Measurements from ENCODE around the gene CCDC102B. TPM values are rescaled to one million over a fixed set of nuclear protein-coding genes. Genes with fewer than 3 reads are reported as not detected.
"Not testable (repeated sequence)": the region's sequence is repeated elsewhere in the genome, so short reads cannot be mapped to it uniquely, and the experiment has no call there.

Gene CCDC102B
- total RNA-seq, 1 experiment from 2014 or later, result 2.1 TPM

GRCh38 chr18:68865503-68865902 lies 67.6 kb downstream of the CCDC102B start:
- no peak for TF ChIP-seq CTCF (IDR thresholded peaks at IDR 0.05; ENCODE audit: unreplicated experiment)
- intact Hi-C loops (cut with micrococcal nuclease; ENCODE audit: unreplicated experiment), result no loop called here
- BruUV-seq (replicated peaks), result no TSS peak
- Mint-ChIP-seq H3K36me3 (ENCODE audit: insufficient read depth, unreplicated experiment) (no peaks in the 10 kb centered on the region), H3K4me1 (ENCODE audit: low read depth, unreplicated experiment) (no peaks in the 10 kb centered on the region), H3K4me3 (ENCODE audit: low read depth, unreplicated experiment) (no peak overlapping the region), H3K9me3 (ENCODE audit: low read depth, unreplicated experiment) (peaks cover 4% of the 10 kb centered on the region), H3K27me3 (ENCODE audit: unreplicated experiment) (no peaks in the 10 kb centered on the region), H3K27ac (ENCODE audit: unreplicated experiment) (no peak overlapping the region)
- CTCF ChIA-PET, result no interaction called here
- DNase-seq, result no peak

DNA sequence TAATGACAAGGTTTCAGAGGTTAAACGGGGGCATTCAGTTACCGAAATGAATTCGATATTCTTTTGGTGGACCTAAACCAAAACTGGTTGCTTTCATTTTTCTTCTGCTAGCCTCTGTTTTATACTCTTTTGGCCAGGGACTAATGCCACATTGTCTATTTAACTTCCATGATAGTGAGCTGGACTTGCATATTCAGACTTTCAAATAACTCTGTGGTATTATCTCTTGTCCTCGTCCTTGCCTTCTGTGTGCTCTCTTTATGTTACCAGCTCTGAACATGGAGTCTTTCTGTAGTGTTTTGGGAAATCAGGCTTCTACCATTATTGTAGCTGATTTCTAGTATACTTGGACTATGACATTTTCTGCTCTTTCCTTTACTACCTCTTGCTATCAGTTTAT lies 75.1 kb downstream of the CCDC102B start:
- H3K27me3 Mint-ChIP-seq (ENCODE audit: unreplicated experiment), result no peaks in the 10 kb centered on the region
- BruUV-seq (replicated peaks), result no TSS peak
- no peak for TF ChIP-seq CTCF (IDR thresholded peaks at IDR 0.05; ENCODE audit: unreplicated experiment)
- intact Hi-C loops (cut with micrococcal nuclease; ENCODE audit: unreplicated experiment), result no loop called here
- DNase-seq, result no peak
- CTCF ChIA-PET, result no interaction called here
- H3K4me1 Mint-ChIP-seq (ENCODE audit: low read depth, unreplicated experiment), result no peaks in the 10 kb centered on the region
- H3K27ac Mint-ChIP-seq (ENCODE audit: unreplicated experiment), result no peak overlapping the region
- H3K36me3 Mint-ChIP-seq (ENCODE audit: insufficient read depth, unreplicated experiment), result no peaks in the 10 kb centered on the region
- H3K9me3 Mint-ChIP-seq (ENCODE audit: low read depth, unreplicated experiment), result peaks cover 4% of the 10 kb centered on the region
- no peak overlapping the region for H3K4me3 Mint-ChIP-seq (ENCODE audit: low read depth, unreplicated experiment)

- CTCF ChIA-PET, result no interaction called here
- BruUV-seq (replicated peaks), result no TSS peak
- H3K36me3 Mint-ChIP-seq (ENCODE audit: insufficient read depth, unreplicated experiment), result no peaks in the 10 kb centered on the region
- peaks cover 2% of the 10 kb centered on the region for H3K9me3 Mint-ChIP-seq (ENCODE audit: low read depth, unreplicated experiment)
- intact Hi-C loops (cut with micrococcal nuclease; ENCODE audit: unreplicated experiment), result no loop called here
- no peak for DNase-seq
- no peaks in the 10 kb centered on the region for H3K27me3 Mint-ChIP-seq (ENCODE audit: unreplicated experiment)
- no peak overlapping the region for H3K4me3 Mint-ChIP-seq (ENCODE audit: low read depth, unreplicated experiment)
- no peaks in the 10 kb centered on the region for H3K4me1 Mint-ChIP-seq (ENCODE audit: low read depth, unreplicated experiment)
- H3K27ac Mint-ChIP-seq (ENCODE audit: unreplicated experiment), result no peak overlapping the region
- no peak for TF ChIP-seq CTCF (IDR thresholded peaks at IDR 0.05; ENCODE audit: unreplicated experiment)
These were observed 76.5 kb downstream of the CCDC102B start for GRCh38 chr18:68874361-68874760.

DNA sequence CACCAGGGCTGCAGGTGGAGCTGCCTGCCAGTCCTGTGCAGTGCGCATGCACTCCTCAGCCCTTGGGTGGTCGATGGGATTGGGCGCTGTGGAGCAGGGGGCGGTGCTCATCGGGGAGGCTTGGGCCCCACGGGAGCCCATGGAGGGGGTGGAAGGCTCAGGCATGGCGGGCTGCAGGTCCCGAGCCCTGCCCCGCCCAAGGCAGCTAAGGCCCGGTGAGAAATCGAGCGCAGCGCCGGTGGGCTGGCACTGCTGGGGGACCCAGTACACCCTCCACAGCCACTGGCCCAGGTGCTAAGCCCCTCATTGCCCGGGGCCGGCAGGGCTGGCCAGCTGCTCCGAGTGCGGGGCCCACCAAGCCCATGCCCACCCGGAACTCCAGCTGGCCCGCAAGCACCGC lies 82.1 kb downstream of the CCDC102B start:
- intact Hi-C loops (cut with micrococcal nuclease; ENCODE audit: unreplicated experiment); H3K4me3 Mint-ChIP-seq (ENCODE audit: low read depth, unreplicated experiment); H3K9me3 Mint-ChIP-seq (ENCODE audit: low read depth, unreplicated experiment); H3K27ac Mint-ChIP-seq (ENCODE audit: unreplicated experiment); H3K36me3 Mint-ChIP-seq (ENCODE audit: insufficient read depth, unreplicated experiment); DNase-seq; BruUV-seq (replicated peaks); H3K4me1 Mint-ChIP-seq (ENCODE audit: low read depth, unreplicated experiment); H3K27me3 Mint-ChIP-seq (ENCODE audit: unreplicated experiment); CTCF ChIA-PET: not testable (repeated sequence)

GRCh38 chr18:68887410-68887809 lies 89.5 kb downstream of the CCDC102B start:
- Mint-ChIP-seq H3K4me3 (ENCODE audit: low read depth, unreplicated experiment) (no peak overlapping the region), H3K27ac (ENCODE audit: unreplicated experiment) (no peak overlapping the region), H3K9me3 (ENCODE audit: low read depth, unreplicated experiment) (no peaks in the 10 kb centered on the region), H3K27me3 (ENCODE audit: unreplicated experiment) (no peaks in the 10 kb centered on the region), H3K36me3 (ENCODE audit: insufficient read depth, unreplicated experiment) (no peaks in the 10 kb centered on the region), H3K4me1 (ENCODE audit: low read depth, unreplicated experiment) (no peaks in the 10 kb centered on the region)
- no peak for DNase-seq
- no TSS peak for BruUV-seq (replicated peaks)
- CTCF ChIA-PET, result no interaction called here
- no peak for TF ChIP-seq CTCF (IDR thresholded peaks at IDR 0.05; ENCODE audit: unreplicated experiment)
- intact Hi-C loops (cut with micrococcal nuclease; ENCODE audit: unreplicated experiment), result no loop called here

All from Calu3 (cell line).